C4-2B (cell line): ENCODE results near the gene TNS2.
"Not testable (repeated sequence)": the region's sequence is repeated elsewhere in the genome, so short reads cannot be mapped to it uniquely, and the experiment has no call there.

ENCODE experiments used
- H3K27ac ChIP-seq: fragments of 450-650 bp; 2 replicates; pipeline ENCODE4 v1.5.1; 2017
- CTCF ChIP-seq: fragments of 450-650 bp; conservative IDR thresholded peaks from 2 replicates; pipeline ENCODE4 v1.5.1; 2017; ENCODE audit warnings: mild to moderate bottlenecking
- ZFX ChIP-seq: fragments of 450-650 bp; IDR thresholded peaks from 2 replicates; pipeline ENCODE4 v1.6.1; 2017

TNS2 gene

GRCh38 chr12:53007343-53007742 is 42.5 kb upstream of the TNS2 start:
- TF ChIP-seq CTCF (no peak), ZFX (no peak)
- H3K27ac ChIP-seq: peak overlapping the region; percentile 100

GRCh38 chr12:53008760-53009159 is 41.1 kb upstream of the TNS2 start:
- H3K27ac ChIP-seq: peak overlapping the region; percentile 36

- TF ChIP-seq CTCF (no peak), ZFX (no peak)
- peak overlapping the region; percentile 28 for H3K27ac ChIP-seq
Observed at GRCh38 chr12:53010955-53011354, 38.9 kb upstream of the TNS2 start.

GRCh38 chr12:53011889-53012288 is 38.0 kb upstream of the TNS2 start:
- peak overlapping the region; percentile 27; the same call in 1 of the 2 replicates for H3K27ac ChIP-seq
- no peak for TF ChIP-seq CTCF
- TF ChIP-seq ZFX: no peak

GRCh38 chr12:53012928-53013327 is 36.9 kb upstream of the TNS2 start:
- TF ChIP-seq CTCF: no peak
- no peak for TF ChIP-seq ZFX
- H3K27ac ChIP-seq: no peak overlapping the region

GRCh38 chr12:53014709-53015108 is 35.2 kb upstream of the TNS2 start:
- H3K27ac ChIP-seq: no peak overlapping the region
- TF ChIP-seq ZFX (no peak), CTCF (no peak)

- TF ChIP-seq CTCF (no peak), ZFX (no peak)
- H3K27ac ChIP-seq: no peak overlapping the region
Observed at GRCh38 chr12:53025250-53025649, 24.6 kb upstream of the TNS2 start.

- H3K27ac ChIP-seq: not testable (repeated sequence)
Observed at GRCh38 chr12:53027014-53027413, 22.9 kb upstream of the TNS2 start.

GRCh38 chr12:53031616-53032015 is 18.2 kb upstream of the TNS2 start:
- no peak overlapping the region for H3K27ac ChIP-seq
- no peak for TF ChIP-seq CTCF
- no peak for TF ChIP-seq ZFX

GRCh38 chr12:53033832-53034231 is 16.0 kb upstream of the TNS2 start:
- not testable (repeated sequence) for H3K27ac ChIP-seq
